Spleen (tissue), 7 donors: Measurements from ENCODE around the gene ACER1.

ENCODE experiments used
- POLR2A ChIP-seq, 3 donors: fragments of 450-650 bp; IDR thresholded peaks; one replicate each; pipeline ENCODE4 v1.5.1; 2017; ENCODE audit warnings: antibody characterized with exemption in 3 of 3, mild to moderate bottlenecking in 1 of 3
- POLR2AphosphoS5 ChIP-seq, 3 donors: sonication (generic); formaldehyde crosslinking; IDR thresholded peaks; one replicate each; pipeline ENCODE4 v1.5.1; 2017; ENCODE audit warnings: antibody characterized with exemption in 3 of 3
- TF ChIP-seq, protein P1 (sequence below), 11 experiments: fragments of 200-600 bp in 7 of 11; fragments of 450-650 bp in 4 of 11; sonication (generic) in 4 of 11; IDR thresholded peaks in 8 of 11; conservative IDR thresholded peaks in 3 of 11; 1 replicate in 7 of 11; 2 replicates in 4 of 11; pipeline versions ENCODE4 v1.4.0 to v1.8.0; 2016 to 2021; ENCODE audit warnings: antibody characterized with exemption in 11 of 11, inconsistent platforms in 4 of 11, mild to moderate bottlenecking in 1 of 11
- donor health status: DM: no; HTN: no; CAD: no; lungs with moderate emphysema.
- donor health status: DM: no; HTN: no; CAD: no.
- donor health status: DM: no; HTN: no; CAD: no.

DNA sequence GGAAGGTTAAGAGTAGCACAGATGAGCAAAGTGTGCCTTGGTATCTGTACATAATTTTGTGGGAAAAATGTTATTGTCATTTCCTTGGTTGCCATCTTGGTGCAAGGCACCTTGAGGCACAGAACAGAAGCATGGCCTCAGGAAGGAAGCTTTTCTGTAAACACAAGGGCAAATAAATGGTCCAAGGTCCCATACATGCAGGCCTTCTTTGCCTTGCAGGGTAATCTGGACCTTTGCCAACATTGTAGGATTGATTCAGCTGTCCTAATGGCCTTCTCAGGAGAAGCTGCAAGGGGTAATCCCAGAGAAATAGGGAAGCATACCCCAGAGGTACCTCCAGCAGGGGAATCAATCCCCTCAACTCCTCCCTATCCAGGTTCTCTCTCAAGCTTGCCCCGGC lies 44.7 kb downstream of the ACER1 start:
- TF ChIP-seq POLR2A (IDR thresholded peaks at IDR 0.05) = no peak
- TF ChIP-seq POLR2AphosphoS5 (IDR thresholded peaks at IDR 0.05) = no peak
- TF ChIP-seq, protein P1, sequence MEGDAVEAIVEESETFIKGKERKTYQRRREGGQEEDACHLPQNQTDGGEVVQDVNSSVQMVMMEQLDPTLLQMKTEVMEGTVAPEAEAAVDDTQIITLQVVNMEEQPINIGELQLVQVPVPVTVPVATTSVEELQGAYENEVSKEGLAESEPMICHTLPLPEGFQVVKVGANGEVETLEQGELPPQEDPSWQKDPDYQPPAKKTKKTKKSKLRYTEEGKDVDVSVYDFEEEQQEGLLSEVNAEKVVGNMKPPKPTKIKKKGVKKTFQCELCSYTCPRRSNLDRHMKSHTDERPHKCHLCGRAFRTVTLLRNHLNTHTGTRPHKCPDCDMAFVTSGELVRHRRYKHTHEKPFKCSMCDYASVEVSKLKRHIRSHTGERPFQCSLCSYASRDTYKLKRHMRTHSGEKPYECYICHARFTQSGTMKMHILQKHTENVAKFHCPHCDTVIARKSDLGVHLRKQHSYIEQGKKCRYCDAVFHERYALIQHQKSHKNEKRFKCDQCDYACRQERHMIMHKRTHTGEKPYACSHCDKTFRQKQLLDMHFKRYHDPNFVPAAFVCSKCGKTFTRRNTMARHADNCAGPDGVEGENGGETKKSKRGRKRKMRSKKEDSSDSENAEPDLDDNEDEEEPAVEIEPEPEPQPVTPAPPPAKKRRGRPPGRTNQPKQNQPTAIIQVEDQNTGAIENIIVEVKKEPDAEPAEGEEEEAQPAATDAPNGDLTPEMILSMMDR (IDR thresholded peaks at IDR 0.05 in 8 of 11, conservative IDR thresholded peaks at IDR 0.05 in 3 of 11) = no peak
